ENCODE data around the gene PRM1. TPM values are rescaled to one million over a fixed set of nuclear protein-coding genes. Genes with fewer than 3 reads are reported as not detected.

PRM1 gene
- total RNA-seq, 1 donor from 2014 or later = not detected

DNA sequence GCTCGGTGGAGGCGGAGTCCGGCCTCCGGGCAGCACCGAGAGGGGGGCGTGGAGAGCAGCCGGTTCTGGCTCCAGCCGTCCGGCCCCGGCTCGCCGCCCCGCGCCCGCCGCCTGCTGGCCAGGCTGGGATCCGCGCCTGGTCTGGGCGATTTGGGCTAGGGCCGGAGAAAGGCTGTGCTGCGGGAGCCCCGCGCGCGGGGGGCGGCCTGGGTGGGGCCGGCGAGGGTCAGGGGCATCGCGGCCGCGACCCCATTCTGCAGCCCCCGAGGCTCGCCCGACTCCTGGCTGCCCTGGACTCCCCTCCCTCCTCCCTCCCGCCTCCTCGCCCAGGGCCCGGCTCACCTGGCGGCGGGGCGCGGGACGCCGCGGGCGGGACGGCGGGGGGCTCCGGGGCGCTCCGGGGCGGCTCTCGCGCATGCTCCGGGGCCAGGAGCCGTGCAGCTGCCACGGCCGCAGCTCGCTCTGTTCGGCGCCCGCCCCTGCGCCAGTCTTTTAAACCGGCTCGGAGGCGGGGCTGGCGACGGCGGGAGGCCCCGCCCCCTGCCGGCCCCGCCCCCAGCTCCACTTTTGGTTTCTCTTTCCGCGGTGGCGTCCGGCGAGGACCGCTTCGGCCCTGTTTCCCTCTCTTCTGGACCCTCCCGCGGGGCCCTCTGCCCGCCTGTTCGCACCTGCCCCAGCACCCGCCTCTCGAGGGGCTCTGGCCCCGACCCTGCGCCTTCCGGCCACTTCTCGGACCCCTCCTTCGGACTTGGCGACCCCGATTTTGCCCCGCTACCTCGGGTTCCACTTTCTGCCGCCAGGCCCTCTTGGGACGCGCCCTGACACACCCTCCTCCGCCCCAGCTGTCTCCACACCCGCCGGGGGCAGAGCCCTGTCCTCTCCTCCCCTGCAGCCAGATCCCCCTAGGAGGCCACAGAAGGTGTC is 25.1 kb downstream of the PRM1 start, which contains the start of gene SOCS1:
Gene SOCS1, minus strand, starts transcription at position 468 of the 924 bp plus-strand sequence. CDS start 726 bp downstream, outside the sequence.
- peak within 1 kb of the TSS; percentile 79 to 80 for H3K4me3 ChIP-seq
- TF ChIP-seq, protein P1, sequence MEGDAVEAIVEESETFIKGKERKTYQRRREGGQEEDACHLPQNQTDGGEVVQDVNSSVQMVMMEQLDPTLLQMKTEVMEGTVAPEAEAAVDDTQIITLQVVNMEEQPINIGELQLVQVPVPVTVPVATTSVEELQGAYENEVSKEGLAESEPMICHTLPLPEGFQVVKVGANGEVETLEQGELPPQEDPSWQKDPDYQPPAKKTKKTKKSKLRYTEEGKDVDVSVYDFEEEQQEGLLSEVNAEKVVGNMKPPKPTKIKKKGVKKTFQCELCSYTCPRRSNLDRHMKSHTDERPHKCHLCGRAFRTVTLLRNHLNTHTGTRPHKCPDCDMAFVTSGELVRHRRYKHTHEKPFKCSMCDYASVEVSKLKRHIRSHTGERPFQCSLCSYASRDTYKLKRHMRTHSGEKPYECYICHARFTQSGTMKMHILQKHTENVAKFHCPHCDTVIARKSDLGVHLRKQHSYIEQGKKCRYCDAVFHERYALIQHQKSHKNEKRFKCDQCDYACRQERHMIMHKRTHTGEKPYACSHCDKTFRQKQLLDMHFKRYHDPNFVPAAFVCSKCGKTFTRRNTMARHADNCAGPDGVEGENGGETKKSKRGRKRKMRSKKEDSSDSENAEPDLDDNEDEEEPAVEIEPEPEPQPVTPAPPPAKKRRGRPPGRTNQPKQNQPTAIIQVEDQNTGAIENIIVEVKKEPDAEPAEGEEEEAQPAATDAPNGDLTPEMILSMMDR (IDR thresholded peaks at IDR 0.05) = peak; percentile 84 to 97 (median 88)
- H3K4me1 ChIP-seq = peaks cover 10 to 25% of the 10 kb centered on the region in 2 donors
- peak; percentile 43 to 89 for DNase-seq (ENCODE audit: low spot score in 2 of 2)
- no peaks in the 10 kb centered on the region for H3K9me3 ChIP-seq
- no peaks in the 10 kb centered on the region for H3K27me3 ChIP-seq
- no peaks in the 10 kb centered on the region for H3K36me3 ChIP-seq
- intact Hi-C loops (cut with DNase I) = loop anchor here (1.0 to 10.0 kb wide), 6 partner anchors 103 to 519 kb away; partner anchors contain the start of gene SNN
- H3K27ac ChIP-seq = peak within 1 kb of the TSS; percentile 90 to 96

DNA sequence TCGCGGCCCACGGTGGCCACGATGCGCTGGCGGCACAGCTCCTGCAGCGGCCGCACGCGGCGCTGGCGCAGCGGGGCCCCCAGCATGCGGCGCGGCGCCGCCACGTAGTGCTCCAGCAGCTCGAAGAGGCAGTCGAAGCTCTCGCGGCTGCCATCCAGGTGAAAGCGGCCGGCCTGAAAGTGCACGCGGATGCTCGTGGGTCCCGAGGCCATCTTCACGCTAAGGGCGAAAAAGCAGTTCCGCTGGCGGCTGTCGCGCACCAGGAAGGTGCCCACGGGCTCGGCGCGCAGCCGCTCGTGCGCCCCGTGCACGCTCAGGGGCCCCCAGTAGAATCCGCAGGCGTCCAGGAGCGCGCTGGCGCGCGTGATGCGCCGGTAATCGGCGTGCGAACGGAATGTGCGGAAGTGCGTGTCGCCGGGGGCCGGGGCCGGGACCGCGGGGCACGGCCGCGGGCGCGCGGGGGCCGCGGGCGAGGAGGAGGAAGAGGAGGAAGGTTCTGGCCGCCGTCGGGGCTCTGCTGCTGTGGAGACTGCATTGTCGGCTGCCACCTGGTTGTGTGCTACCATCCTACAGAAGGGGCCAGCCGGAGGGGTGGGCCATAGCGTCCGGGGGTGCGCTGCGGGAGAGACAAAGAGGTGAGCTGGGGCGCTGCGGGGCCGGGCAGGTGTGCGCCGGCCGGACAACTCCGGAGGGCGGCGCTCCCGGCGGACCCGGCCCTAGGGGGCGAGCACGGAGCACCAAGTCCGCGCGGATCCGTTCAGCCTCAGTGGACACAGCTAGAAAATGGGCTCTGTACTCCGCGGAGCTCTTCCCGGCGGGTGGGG is 26.0 kb downstream of the PRM1 start:
- no peaks in the 10 kb centered on the region for H3K27me3 ChIP-seq
- peaks cover 10 to 25% of the 10 kb centered on the region in 2 donors for H3K4me1 ChIP-seq
- intact Hi-C loops (cut with DNase I) = loop anchor here (1.0 to 10.0 kb wide), 5 partner anchors 120 to 518 kb away; partner anchors contain the start of gene SNN
- TF ChIP-seq, protein P1 (IDR thresholded peaks at IDR 0.05) = no peak
- H3K9me3 ChIP-seq = no peaks in the 10 kb centered on the region
- peak overlapping the region; percentile 79 to 80 for H3K4me3 ChIP-seq
- H3K27ac ChIP-seq = peak overlapping the region; percentile 51 to 90
- H3K36me3 ChIP-seq = no peaks in the 10 kb centered on the region
- DNase-seq (ENCODE audit: low spot score in 2 of 2) = no peak

DNA sequence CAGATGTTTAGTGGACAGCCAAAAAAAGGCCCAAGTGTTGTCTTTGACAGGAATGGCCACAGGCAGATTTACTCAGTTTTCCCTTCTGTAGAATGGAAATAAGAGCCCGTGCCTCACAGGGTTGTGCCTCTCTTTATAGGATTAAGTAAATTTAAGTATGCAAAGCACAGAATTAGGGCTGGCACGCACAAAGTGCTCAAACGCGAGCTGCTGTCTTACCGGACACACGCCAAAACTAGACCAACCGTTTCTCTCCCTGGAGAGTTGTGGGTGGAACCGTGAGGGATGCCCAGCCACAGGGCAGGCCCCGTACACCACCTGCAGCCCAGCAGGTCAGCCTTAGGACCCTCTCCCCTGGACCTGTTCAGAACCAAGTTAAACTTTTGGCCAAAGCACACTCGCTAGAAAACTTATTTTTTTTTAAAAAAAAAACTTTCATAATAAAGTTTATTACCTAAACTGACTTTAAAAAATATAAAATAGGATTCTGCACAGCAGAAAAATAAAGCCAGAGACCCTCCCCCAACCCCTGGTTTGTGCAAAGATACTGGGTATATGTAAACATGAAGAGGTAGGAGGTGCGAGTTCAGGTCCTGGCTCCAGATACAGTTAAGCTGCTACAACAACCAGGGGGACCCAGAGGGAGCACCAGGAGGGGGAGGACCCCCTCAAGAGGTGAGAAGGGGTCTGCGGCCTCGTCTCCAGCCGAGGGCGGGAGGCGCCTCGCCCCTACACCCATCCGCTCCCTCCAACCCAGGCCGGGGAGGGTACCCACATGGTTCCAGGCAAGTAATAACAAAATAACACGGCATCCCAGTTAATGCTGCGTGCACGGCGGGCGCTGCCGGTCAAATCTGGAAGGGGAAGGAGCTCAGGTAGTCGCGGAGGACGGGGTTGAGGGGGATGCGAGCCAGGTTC is 26.9 kb downstream of the PRM1 start:
- Histone ChIP-seq H3K9me3 (no peaks in the 10 kb centered on the region), H3K36me3 (no peaks in the 10 kb centered on the region), H3K27ac (peak overlapping the region; percentile 14 to 90), H3K27me3 (no peaks in the 10 kb centered on the region), H3K4me3 (peak overlapping the region; percentile 79 to 80), H3K4me1 (peaks cover 10 to 24% of the 10 kb centered on the region in 2 donors)
- TF ChIP-seq, protein P1 (IDR thresholded peaks at IDR 0.05) = no peak
- intact Hi-C loops (cut with DNase I) = loop anchor here (10.0 kb wide), 2 partner anchors 119 to 411 kb away; partner anchors contain the start of gene SNN
- DNase-seq (ENCODE audit: low spot score in 2 of 2) = no peak

DNA sequence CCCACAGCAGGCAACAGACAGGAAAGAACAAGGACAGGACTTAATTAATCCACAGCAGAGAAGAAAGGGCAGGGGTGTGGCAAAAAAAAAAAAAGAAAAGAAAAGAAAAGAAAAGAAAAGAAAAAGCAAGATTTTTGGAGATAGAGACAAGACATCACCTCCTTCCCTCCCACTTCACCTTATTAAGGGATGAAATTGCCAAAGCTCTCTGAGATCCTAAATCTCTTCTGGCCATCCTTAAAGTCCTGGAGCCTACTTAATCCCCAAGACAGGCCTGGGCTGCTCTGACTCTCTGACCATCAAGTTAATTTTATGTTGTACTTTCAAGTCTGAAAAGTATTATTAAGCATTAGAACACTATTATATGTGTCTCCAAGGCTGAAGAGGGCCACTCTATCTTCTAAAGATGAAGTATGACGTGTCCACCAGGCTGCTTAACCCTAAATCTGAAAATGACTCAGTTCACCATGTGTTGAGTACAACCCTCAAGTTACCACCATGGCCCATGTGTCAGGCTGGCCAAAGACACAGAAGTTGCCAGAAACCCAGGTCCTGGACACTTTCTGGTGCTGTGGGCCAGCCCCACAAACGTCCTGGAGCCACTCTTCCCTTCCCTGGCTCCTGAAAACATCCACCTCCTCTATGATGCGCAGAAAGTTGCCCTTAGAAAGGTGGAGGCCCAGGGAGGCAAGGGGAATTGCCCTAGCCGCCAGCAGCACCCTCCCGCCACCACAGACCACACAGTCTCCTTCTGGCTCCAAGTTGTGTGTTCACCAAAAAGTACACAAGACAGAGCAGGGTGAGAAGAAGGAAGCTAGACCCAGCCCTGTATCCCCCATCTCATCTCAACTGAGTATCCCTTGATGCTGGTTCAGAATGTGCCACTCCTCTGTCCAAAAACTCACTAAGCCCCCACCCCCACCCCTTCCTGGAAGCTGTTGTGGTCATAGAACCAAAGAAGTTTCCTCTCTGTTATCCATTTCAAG is 27.8 kb downstream of the PRM1 start:
- Histone ChIP-seq H3K4me3 (peak overlapping the region in 1 of 2 donors; percentile 79), H3K36me3 (no peaks in the 10 kb centered on the region), H3K4me1 (peaks cover 7 to 16% of the 10 kb centered on the region in 2 donors), H3K27me3 (no peaks in the 10 kb centered on the region), H3K9me3 (no peaks in the 10 kb centered on the region), H3K27ac (peak overlapping the region; percentile 14 to 55)
- TF ChIP-seq, protein P1 (IDR thresholded peaks at IDR 0.05) = no peak
- DNase-seq (ENCODE audit: low spot score in 2 of 2) = no peak
- intact Hi-C loops (cut with DNase I) = loop anchor here (10.0 kb wide), 2 partner anchors 119 to 411 kb away; partner anchors contain the start of gene SNN

All from ascending aorta (tissue), 2 donors.